Calu3 (cell line): Measurements from ENCODE around the gene PAX8. TPM values are rescaled to one million over a fixed set of nuclear protein-coding genes. Genes with fewer than 3 reads are reported as not detected.
A peak's percentile ranks its signal among the peaks of the same experiment; 100 is the strongest.
"Not testable (repeated sequence)": the region's sequence is repeated elsewhere in the genome, so short reads cannot be mapped to it uniquely, and the experiment has no call there.

Experiments
- BruUV-seq: library from RNA; stranded (reverse); fragments of 400-500 nt; replicated peaks from 2 replicates; lab custom pipeline; 2021; lab: Mats Ljungman, UMichigan
- CTCF ChIA-PET: fragments of 300-600 bp; sonication (Branson Sonifier 250); formaldehyde crosslinking; loops from one replicate; lab custom pipeline; 2022; ENCODE audit warnings: antibody characterized with exemption; lab: Charles Lee
- DNase-seq: peaks from one replicate; pipeline ENCODE4 v3.0.0; 2022
- H3K27ac Mint-ChIP-seq: one replicate; pipeline ENCODE4 v1.8.0; 2022; ENCODE audit warnings: mixed read lengths; ENCODE audit not compliant: unreplicated experiment
- H3K27me3 Mint-ChIP-seq: one replicate; pipeline ENCODE4 v1.8.0; 2022; ENCODE audit warnings: mixed read lengths; ENCODE audit not compliant: unreplicated experiment
- H3K36me3 Mint-ChIP-seq: one replicate; pipeline ENCODE4 v1.8.0; 2022; ENCODE audit warnings: mild to moderate bottlenecking, moderate library complexity, mixed read lengths; ENCODE audit not compliant: insufficient read depth, unreplicated experiment
- H3K4me1 Mint-ChIP-seq: one replicate; pipeline ENCODE4 v1.8.0; 2022; ENCODE audit warnings: mild to moderate bottlenecking, low read depth, mixed read lengths; ENCODE audit not compliant: unreplicated experiment
- H3K4me3 Mint-ChIP-seq: one replicate; pipeline ENCODE4 v1.8.0; 2022; ENCODE audit warnings: mild to moderate bottlenecking, low read depth, moderate library complexity, mixed read lengths; ENCODE audit not compliant: unreplicated experiment
- H3K9me3 Mint-ChIP-seq: one replicate; pipeline ENCODE4 v1.8.0; 2022; ENCODE audit warnings: low read depth, mixed read lengths; ENCODE audit not compliant: unreplicated experiment
- intact Hi-C: fragments of 100-400 bp; cut with micrococcal nuclease; formaldehyde crosslinking; loops from one replicate; pipeline ENCODE4 v1.10.0; 2022; ENCODE audit not compliant: unreplicated experiment
- total RNA-seq: library from RNA; stranded (reverse); gene quantifications from 2 replicates; pipeline ENCODE4 v1.2.3, GENCODE V29; 2022
- TF ChIP-seq, protein P1 (sequence below): fragments of 200-600 bp; IDR thresholded peaks from one replicate; pipeline ENCODE4 v1.8.0; 2022; ENCODE audit warnings: antibody characterized with exemption; ENCODE audit not compliant: unreplicated experiment

PAX8 gene
- total RNA-seq, 1 experiment from 2014 or later, result 12.2 TPM

DNA sequence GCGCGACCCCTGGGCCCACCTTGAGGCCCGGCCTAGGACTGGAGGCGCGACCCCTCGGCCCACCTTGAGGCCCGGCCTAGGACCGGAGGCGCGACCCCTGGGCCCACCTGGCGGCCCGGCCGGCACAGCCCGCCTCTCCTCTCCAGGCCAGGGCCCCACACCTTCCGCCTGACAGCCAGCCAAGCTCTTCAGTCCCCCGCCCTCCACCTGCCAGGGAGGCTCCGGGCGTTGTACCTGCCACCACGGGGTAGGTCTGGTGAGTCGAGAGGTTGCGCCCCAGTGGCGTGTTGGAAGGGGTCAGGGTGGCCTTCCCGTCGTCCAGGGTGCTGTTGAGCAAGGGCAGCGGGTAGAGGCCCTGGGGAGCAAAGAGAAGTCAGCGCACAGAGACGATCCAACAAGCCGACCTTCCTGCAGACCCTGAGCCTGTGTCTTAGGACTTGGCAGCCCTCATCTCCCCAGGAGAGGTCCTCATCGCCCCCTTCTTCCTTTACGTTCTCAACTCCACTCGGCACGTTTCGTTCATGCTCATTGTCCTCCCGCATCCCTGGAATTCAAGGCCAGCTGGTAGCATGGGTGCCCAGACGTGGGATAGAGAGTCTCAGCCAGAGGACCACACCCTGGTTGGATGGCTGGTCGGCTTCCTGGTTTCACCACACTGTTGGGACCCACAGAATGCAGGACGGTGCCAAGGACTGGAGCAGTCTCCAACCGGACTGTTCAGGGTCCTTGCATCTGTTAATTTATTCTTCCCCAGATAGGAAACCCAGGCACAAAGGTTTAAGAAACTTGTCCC is 42.2 kb downstream of the PAX8 start:
- Mint-ChIP-seq H3K4me1 (peaks cover 27% of the 10 kb centered on the region), H3K27me3 (no peaks in the 10 kb centered on the region), H3K36me3 (peaks cover 70% of the 10 kb centered on the region), H3K4me3 (peak overlapping the region; percentile 81), H3K27ac (peak overlapping the region; percentile 87), H3K9me3 (no peaks in the 10 kb centered on the region)
- TF ChIP-seq, protein P1, sequence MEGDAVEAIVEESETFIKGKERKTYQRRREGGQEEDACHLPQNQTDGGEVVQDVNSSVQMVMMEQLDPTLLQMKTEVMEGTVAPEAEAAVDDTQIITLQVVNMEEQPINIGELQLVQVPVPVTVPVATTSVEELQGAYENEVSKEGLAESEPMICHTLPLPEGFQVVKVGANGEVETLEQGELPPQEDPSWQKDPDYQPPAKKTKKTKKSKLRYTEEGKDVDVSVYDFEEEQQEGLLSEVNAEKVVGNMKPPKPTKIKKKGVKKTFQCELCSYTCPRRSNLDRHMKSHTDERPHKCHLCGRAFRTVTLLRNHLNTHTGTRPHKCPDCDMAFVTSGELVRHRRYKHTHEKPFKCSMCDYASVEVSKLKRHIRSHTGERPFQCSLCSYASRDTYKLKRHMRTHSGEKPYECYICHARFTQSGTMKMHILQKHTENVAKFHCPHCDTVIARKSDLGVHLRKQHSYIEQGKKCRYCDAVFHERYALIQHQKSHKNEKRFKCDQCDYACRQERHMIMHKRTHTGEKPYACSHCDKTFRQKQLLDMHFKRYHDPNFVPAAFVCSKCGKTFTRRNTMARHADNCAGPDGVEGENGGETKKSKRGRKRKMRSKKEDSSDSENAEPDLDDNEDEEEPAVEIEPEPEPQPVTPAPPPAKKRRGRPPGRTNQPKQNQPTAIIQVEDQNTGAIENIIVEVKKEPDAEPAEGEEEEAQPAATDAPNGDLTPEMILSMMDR, result no peak
- intact Hi-C loops, result no loop called here
- BruUV-seq, result no TSS peak
- peak; percentile 42 for DNase-seq
- CTCF ChIA-PET, result interaction anchor here (1.7 kb wide), 1 partner anchor 33 kb away, joined by 13 read pairs; no protein-coding TSS in a partner anchor

DNA sequence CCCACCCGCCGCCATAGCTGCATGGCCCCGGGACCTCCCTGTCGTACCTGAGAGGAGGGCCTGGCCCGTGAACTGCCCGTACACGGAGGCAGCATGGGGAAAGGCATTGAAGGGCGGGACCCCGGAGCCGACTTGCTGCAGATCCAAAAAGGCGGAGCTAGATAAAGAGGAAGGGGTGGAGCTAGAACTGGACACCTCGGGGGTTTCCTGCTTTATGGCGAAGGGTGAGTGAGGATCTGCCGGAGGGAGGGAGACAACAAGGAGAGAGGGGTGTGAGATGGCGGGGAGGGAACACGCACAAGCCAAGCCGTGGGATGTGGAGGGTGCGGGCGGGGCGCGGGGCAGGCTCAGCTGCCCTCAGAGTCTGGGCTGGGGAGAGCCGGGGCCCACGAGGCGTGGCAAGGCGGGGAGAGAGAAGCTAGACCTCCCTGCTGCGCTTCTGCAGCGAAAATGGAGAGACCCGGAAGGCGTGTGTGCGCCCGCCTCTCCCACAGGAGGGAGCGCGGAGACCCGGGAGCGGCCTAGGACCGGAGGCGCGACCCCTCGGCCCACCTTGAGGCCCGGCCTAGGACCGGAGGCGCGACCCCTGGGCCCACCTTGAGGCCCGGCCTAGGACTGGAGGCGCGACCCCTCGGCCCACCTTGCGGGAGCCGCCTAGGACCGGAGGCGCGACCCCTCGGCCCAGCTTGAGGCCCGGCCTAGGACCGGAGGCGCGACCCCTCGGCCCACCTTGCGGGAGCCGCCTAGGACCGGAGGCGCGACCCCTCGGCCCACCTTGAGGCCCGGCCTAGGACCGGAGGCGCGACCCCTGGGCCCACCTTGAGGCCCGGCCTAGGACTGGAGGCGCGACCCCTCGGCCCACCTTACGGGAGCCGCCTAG is 43.1 kb downstream of the PAX8 start:
- TSS peak; percentile 24 for BruUV-seq
- CTCF ChIA-PET, result interaction anchor here (0.6 to 1.7 kb wide), 12 partner anchors 10 to 155 kb away, joined by 3 to 13 read pairs (median 3); no protein-coding TSS in a partner anchor
- DNase-seq, result peak; percentile 90
- H3K27me3 Mint-ChIP-seq, H3K9me3 Mint-ChIP-seq, intact Hi-C loops: not testable (repeated sequence)
- peak overlapping the region; percentile 88 for H3K4me3 Mint-ChIP-seq
- peak overlapping the region; percentile 95 for H3K27ac Mint-ChIP-seq
- peaks cover 20% of the 10 kb centered on the region for H3K4me1 Mint-ChIP-seq
- H3K36me3 Mint-ChIP-seq, result peaks cover 64% of the 10 kb centered on the region

DNA sequence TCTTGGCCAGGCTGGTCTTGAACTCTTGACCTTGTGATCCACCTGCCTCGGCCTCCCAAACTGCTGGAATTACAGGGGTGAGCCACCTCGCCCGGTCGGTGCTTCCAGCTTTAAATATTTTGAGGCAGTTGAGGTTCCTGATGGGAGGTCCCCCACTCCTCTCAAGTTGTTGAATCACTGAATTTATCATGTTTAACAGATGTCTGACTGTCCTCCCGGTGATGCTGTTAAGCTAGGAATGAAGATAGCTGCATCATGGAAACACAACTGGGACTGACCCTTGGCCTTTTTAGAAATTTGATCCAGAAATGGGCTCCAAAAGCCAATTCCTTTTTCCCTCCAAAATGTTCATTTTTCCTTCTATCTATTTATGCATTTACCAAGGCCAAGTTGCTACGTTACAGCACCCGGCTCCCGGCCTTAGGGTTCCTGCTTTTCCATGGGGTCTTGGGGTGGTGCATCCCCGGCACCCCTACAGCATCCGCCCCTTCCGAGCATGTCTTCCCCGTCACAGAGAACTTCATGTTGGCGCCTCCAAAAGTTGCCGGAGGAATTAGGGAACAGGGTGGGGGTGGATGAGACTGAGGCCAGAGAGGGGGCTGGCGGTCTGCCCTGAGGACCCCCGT is 43.9 kb downstream of the PAX8 start:
- CTCF ChIA-PET, result interaction anchor here (0.6 to 1.7 kb wide), 10 partner anchors 9 to 155 kb away, joined by 3 to 13 read pairs (median 4); no protein-coding TSS in a partner anchor
- Mint-ChIP-seq H3K27ac (peak overlapping the region; percentile 95), H3K36me3 (peaks cover 57% of the 10 kb centered on the region), H3K4me1 (peaks cover 20% of the 10 kb centered on the region), H3K4me3 (peak overlapping the region; percentile 88), H3K27me3 (no peaks in the 10 kb centered on the region), H3K9me3 (no peaks in the 10 kb centered on the region)
- BruUV-seq, result TSS peak; percentile 82
- TF ChIP-seq, protein P1, result no peak
- DNase-seq, result no peak
- intact Hi-C loops, result no loop called here

DNA sequence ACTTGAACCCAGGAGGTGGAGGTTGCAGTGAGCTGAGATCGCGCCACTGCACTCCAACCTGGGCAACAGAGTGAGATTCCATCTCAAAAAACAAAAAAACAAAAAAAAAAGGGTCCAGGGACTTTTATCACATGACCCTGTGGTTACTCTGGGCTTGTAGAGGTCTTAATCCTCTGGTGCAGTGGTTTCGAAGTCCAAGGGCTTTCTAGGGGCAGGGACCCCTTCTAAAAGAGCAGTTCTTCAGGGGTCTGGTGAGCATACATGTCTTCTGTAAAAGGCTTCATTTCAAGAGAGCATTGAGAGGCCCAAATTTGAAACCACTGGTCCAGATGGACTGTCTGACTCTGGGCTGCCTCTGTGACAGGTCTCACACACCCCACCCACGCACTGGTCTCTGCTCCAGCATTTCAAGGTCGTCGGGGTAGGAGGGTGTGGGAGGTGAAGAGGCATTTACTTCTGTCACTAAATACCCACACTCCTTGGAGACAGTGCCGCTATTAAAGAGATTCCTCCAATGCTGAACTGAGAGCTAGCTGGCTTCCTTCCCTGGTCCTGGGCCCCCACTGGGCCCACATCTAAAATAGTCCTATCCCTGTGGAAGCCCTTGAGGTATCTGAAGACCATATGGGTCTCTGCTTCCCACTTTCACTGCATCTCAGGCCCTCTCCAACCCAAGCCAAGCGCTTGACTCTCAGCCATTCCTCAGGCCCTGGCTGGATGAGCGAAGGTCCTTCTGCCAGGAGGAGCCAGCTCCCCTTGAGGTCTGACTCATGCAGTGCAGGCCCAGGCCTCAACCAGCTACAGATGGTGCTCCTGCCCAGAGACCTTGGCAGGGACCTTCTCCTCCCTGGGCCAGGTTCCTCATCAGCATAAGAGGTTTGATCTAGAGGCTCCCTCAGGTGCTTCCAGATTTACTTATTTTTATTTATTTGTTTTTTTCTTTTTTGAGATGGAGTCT is 44.8 kb downstream of the PAX8 start:
- CTCF ChIA-PET, result interaction anchor here (0.6 to 1.5 kb wide), 3 partner anchors 8 to 149 kb away, joined by 5 read pairs; no protein-coding TSS in a partner anchor
- Mint-ChIP-seq H3K27ac (no peak overlapping the region), H3K36me3 (peaks cover 50% of the 10 kb centered on the region), H3K4me3 (no peak overlapping the region), H3K9me3 (no peaks in the 10 kb centered on the region), H3K27me3 (no peaks in the 10 kb centered on the region), H3K4me1 (peaks cover 27% of the 10 kb centered on the region)
- intact Hi-C loops, result no loop called here
- TF ChIP-seq, protein P1, result no peak
- BruUV-seq, result no TSS peak
- DNase-seq, result no peak
